ENCODE results near the gene RNF223.

RNF223 gene

GRCh38 chr1:1075148-1075935 lies 1.2 kb upstream of the RNF223 start:
- TF ChIP-seq SPI1 (IDR thresholded peaks at IDR 0.05; ENCODE audit: low read depth, low read length) (no peak), POU2F2 (IDR thresholded peaks at IDR 0.05; ENCODE audit: low read depth, low read length) (no peak), POLR2AphosphoS5 (IDR thresholded peaks at IDR 0.05; ENCODE audit: low read depth, low read length) (no peak), TAF1 (IDR thresholded peaks at IDR 0.05; ENCODE audit: low read depth, low read length) (no peak), PAX5 (IDR thresholded peaks at IDR 0.05; ENCODE audit: insufficient read depth, low read length, severe bottlenecking) (no peak), POLR2A (IDR thresholded peaks at IDR 0.05; ENCODE audit: low read depth, low read length) (no peak)
- DNase-seq (ENCODE audit: insufficient read length, low spot score) (no peak), FAIRE-seq (no peak)

GRCh38 chr1:1074631-1075147 lies 583 bp upstream of the RNF223 start:
- DNase-seq (ENCODE audit: insufficient read length, low spot score) (no peak), FAIRE-seq (peak; percentile 38)
- TF ChIP-seq POU2F2 (IDR thresholded peaks at IDR 0.05; ENCODE audit: low read depth, low read length), result no peak
- no peak for TF ChIP-seq PAX5 (IDR thresholded peaks at IDR 0.05; ENCODE audit: insufficient read depth, low read length, severe bottlenecking)
- TF ChIP-seq POLR2A (IDR thresholded peaks at IDR 0.05; ENCODE audit: low read depth, low read length), result no peak
- no peak for TF ChIP-seq SPI1 (IDR thresholded peaks at IDR 0.05; ENCODE audit: low read depth, low read length)
- TF ChIP-seq TAF1 (IDR thresholded peaks at IDR 0.05; ENCODE audit: low read depth, low read length), result no peak
- TF ChIP-seq POLR2AphosphoS5 (IDR thresholded peaks at IDR 0.05; ENCODE audit: low read depth, low read length), result no peak

- DNase-seq (ENCODE audit: insufficient read length, low spot score) (no peak), FAIRE-seq (no peak)
- TF ChIP-seq POLR2AphosphoS5 (IDR thresholded peaks at IDR 0.05; ENCODE audit: low read depth, low read length) (no peak), TAF1 (IDR thresholded peaks at IDR 0.05; ENCODE audit: low read depth, low read length) (no peak), POU2F2 (IDR thresholded peaks at IDR 0.05; ENCODE audit: low read depth, low read length) (no peak), SPI1 (IDR thresholded peaks at IDR 0.05; ENCODE audit: low read depth, low read length) (no peak), PAX5 (IDR thresholded peaks at IDR 0.05; ENCODE audit: insufficient read depth, low read length, severe bottlenecking) (no peak), POLR2A (IDR thresholded peaks at IDR 0.05; ENCODE audit: low read depth, low read length) (no peak)
Observed at GRCh38 chr1:1072849-1073742, 1.0 kb downstream of the RNF223 start.

GRCh38 chr1:1072299-1072848 lies 1.7 kb downstream of the RNF223 start:
- no peak for TF ChIP-seq POU2F2 (IDR thresholded peaks at IDR 0.05; ENCODE audit: low read depth, low read length)
- TF ChIP-seq POLR2A (IDR thresholded peaks at IDR 0.05; ENCODE audit: low read depth, low read length), result no peak
- no peak for TF ChIP-seq TAF1 (IDR thresholded peaks at IDR 0.05; ENCODE audit: low read depth, low read length)
- no peak for TF ChIP-seq SPI1 (IDR thresholded peaks at IDR 0.05; ENCODE audit: low read depth, low read length)
- TF ChIP-seq PAX5 (IDR thresholded peaks at IDR 0.05; ENCODE audit: insufficient read depth, low read length, severe bottlenecking), result no peak
- TF ChIP-seq POLR2AphosphoS5 (IDR thresholded peaks at IDR 0.05; ENCODE audit: low read depth, low read length), result no peak
- FAIRE-seq, result no peak

GRCh38 chr1:1071486-1072298 lies 2.4 kb downstream of the RNF223 start:
- FAIRE-seq, result no peak

More at GRCh38 chr1:1072299-1072848, 1.7 kb downstream of the RNF223 start:
- DNase-seq (ENCODE audit: insufficient read length, low spot score), result no peak

GRCh38 chr1:1069711-1070676 lies 4.1 kb downstream of the RNF223 start:
- TF ChIP-seq PAX5 (IDR thresholded peaks at IDR 0.05; ENCODE audit: insufficient read depth, low read length, severe bottlenecking) (no peak), POLR2AphosphoS5 (IDR thresholded peaks at IDR 0.05; ENCODE audit: low read depth, low read length) (no peak), POLR2A (IDR thresholded peaks at IDR 0.05; ENCODE audit: low read depth, low read length) (no peak), SPI1 (IDR thresholded peaks at IDR 0.05; ENCODE audit: low read depth, low read length) (no peak), TAF1 (IDR thresholded peaks at IDR 0.05; ENCODE audit: low read depth, low read length) (no peak), POU2F2 (IDR thresholded peaks at IDR 0.05; ENCODE audit: low read depth, low read length) (no peak)
- DNase-seq (ENCODE audit: insufficient read length, low spot score), result no peak
- FAIRE-seq, result peak; percentile 57

More at GRCh38 chr1:1071486-1072298, 2.4 kb downstream of the RNF223 start:
- no peak for DNase-seq (ENCODE audit: insufficient read length, low spot score)
- TF ChIP-seq POLR2A (IDR thresholded peaks at IDR 0.05; ENCODE audit: low read depth, low read length) (no peak), PAX5 (IDR thresholded peaks at IDR 0.05; ENCODE audit: insufficient read depth, low read length, severe bottlenecking) (no peak), POU2F2 (IDR thresholded peaks at IDR 0.05; ENCODE audit: low read depth, low read length) (no peak), TAF1 (IDR thresholded peaks at IDR 0.05; ENCODE audit: low read depth, low read length) (no peak), POLR2AphosphoS5 (IDR thresholded peaks at IDR 0.05; ENCODE audit: low read depth, low read length) (no peak), SPI1 (IDR thresholded peaks at IDR 0.05; ENCODE audit: low read depth, low read length) (no peak)

- no peak for TF ChIP-seq PAX5 (IDR thresholded peaks at IDR 0.05; ENCODE audit: insufficient read depth, low read length, severe bottlenecking)
- no peak for TF ChIP-seq POU2F2 (IDR thresholded peaks at IDR 0.05; ENCODE audit: low read depth, low read length)
- no peak for TF ChIP-seq SPI1 (IDR thresholded peaks at IDR 0.05; ENCODE audit: low read depth, low read length)
- TF ChIP-seq POLR2A (IDR thresholded peaks at IDR 0.05; ENCODE audit: low read depth, low read length), result no peak
- no peak for TF ChIP-seq POLR2AphosphoS5 (IDR thresholded peaks at IDR 0.05; ENCODE audit: low read depth, low read length)
- no peak for TF ChIP-seq TAF1 (IDR thresholded peaks at IDR 0.05; ENCODE audit: low read depth, low read length)
- FAIRE-seq (peak; percentile 100), DNase-seq (ENCODE audit: insufficient read length, low spot score) (peak; percentile 94)
Observed at GRCh38 chr1:1069056-1069710, 4.9 kb downstream of the RNF223 start.

All from GM12891 (cell line).